T-helper 1 cell treated with Interleukin-12 subunit alpha and Interleukin-12 subunit beta and Interleukin-4 antibody, amounts not matched to agents 30 μg/mL and 1 μg/mL, for 36 hours (primary cell): ENCODE results near the gene STK39.

Experiments
- H3K27ac Mint-ChIP-seq: one replicate; pipeline ENCODE4 v1.8.0; 2021; ENCODE audit warnings: mild to moderate bottlenecking, mixed read lengths
- H3K27me3 Mint-ChIP-seq: one replicate; pipeline ENCODE4 v1.8.0; 2021; ENCODE audit warnings: low read depth, mixed read lengths
- H3K36me3 Mint-ChIP-seq: one replicate; pipeline ENCODE4 v1.8.0; 2021; ENCODE audit warnings: low read depth, mixed read lengths
- H3K4me1 Mint-ChIP-seq: one replicate; pipeline ENCODE4 v1.8.0; 2021; ENCODE audit warnings: low read depth, mixed read lengths
- H3K4me3 Mint-ChIP-seq: one replicate; pipeline ENCODE4 v1.8.0; 2021; ENCODE audit warnings: mild to moderate bottlenecking, moderate library complexity, mixed read lengths
- H3K9me3 Mint-ChIP-seq: one replicate; pipeline ENCODE4 v1.8.0; 2021; ENCODE audit warnings: mixed read lengths

The STK39 gene

DNA sequence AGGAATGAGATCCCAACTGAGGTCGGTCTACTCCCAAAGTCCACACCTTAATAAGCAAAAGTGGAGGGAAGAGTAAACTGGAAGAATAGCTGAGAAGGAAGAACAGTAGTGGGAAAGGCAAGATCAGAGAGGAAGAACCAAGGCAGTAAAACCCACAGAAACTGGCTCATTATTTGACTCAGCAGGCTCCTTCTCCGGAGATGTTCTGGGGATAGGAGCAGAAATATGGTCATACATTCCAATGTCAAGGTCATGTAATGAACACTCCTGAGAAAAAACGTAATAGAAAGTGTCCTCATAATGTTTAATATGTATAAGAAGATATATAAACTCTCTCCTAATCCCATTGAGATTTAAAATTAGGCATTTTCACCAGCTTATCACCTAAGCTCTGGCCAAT, 39.5 kb downstream of the STK39 start:
- H3K4me1 Mint-ChIP-seq = peaks cover 42% of the 10 kb centered on the region
- no peak overlapping the region for H3K27ac Mint-ChIP-seq

DNA sequence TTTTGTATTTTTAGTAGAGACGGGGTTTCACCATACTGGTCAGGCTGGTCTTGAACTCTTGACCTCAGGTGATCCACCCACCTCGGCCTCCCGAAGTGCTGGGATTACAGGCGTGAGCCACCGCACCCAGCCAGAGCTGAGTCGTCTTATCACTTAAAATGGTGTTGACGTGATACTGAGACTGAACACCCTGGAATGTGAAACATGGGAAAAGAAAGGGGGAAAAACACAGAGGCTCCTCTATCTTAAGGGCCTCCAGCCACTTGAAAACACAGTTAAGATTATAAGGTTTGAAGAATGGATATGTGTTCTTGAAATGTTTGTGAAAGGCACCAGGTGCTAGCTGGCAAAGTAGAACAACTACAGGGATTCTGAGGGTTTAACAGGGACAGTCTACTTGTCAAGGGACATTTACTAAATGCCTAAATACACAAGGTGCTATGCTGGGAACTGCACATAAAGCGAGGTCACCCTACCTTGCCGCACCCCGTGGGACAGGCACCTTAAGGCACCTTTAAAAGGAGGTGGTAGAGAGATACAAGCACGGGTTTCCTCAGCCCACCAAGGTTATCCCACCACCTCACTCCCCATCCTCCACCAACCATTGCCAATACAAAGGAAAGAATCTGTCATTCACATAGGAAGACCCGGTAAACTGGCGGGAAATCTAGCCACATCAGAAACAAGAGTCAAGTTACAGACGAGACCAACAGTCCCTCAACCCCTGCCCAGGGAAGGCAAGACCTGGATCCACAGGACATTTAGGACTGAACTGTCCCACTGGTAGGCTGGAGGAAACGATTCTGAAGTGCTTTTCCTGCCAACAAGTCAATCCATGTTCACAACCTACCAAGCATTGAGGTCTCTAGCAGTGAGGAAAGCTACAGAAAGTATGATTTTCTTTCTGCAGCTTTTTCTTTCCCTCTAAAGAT, 43.4 kb downstream of the STK39 start:
- Mint-ChIP-seq H3K36me3 (peaks cover 13% of the 10 kb centered on the region), H3K4me3 (no peak overlapping the region), H3K27me3 (no peaks in the 10 kb centered on the region), H3K9me3 (no peaks in the 10 kb centered on the region), H3K4me1 (peaks cover 15% of the 10 kb centered on the region), H3K27ac (no peak overlapping the region)

More for the DNA sequence above, 39.5 kb downstream of the STK39 start:
- H3K36me3 Mint-ChIP-seq = peaks cover 16% of the 10 kb centered on the region
- no peak overlapping the region for H3K4me3 Mint-ChIP-seq
- H3K9me3 Mint-ChIP-seq = no peaks in the 10 kb centered on the region
- no peaks in the 10 kb centered on the region for H3K27me3 Mint-ChIP-seq

DNA sequence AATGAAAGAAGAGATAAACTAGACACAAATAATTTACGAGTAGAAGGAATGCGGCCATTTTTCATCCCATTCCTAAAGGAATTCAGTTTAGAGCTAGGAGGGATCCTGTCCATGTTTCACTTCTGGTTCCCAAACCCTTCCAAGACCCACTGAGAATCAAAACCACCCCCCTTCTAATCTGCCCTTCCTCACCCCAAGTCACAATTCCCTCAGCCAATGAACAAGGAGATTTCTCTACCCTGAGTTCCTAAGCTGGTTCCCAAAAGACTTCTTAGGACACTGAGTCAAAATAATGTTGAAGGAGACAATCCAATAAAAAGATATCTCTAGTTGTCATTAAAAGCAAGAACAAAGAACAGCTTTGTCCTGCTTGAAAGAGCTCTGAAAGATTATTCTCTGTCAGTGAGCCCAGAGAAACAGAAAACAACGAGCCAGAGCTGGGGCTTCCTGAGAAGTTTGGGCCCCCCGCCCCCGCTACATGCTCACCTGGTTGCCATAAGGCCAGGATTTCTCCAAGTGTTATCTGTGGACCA, 45.7 kb downstream of the STK39 start:
- Mint-ChIP-seq H3K9me3 (no peaks in the 10 kb centered on the region), H3K27me3 (no peaks in the 10 kb centered on the region), H3K4me3 (no peak overlapping the region), H3K36me3 (peaks cover 11% of the 10 kb centered on the region), H3K4me1 (peaks cover 6% of the 10 kb centered on the region), H3K27ac (no peak overlapping the region)

DNA sequence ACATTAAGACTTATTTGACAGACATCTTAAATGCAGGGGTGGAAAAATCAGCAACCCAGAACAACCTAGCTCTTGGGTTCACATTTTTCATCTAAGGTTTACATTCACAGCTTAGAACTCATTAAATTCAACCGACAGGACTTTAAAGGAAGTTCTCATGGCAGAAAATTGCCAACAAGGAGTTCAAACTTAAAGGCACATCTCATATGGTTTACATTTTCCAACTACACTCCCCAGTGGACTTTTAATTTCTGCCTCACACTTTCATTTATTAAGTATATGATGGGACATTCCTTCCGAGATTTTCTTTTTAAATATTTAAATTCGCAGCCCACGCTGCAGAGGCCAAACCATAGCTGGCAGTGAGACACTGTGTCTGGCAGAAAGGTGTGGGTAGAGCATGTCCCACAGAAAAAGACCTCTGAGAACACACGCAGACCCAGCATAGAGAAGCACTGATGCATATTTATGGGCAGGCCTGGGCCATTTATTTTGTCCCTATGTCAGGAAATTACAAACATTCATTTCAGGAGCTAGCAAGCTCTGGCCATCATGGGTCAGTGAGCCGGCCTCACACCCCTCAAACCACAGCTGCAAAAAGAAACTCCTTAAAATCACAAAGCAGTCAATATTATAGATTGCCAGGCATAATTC, 46.3 kb downstream of the STK39 start:
- H3K27ac Mint-ChIP-seq = no peak overlapping the region

GRCh38 chr2:168198476-168199207, 48.8 kb downstream of the STK39 start:
- H3K4me1 Mint-ChIP-seq = peaks cover 24% of the 10 kb centered on the region
- no peak overlapping the region for H3K27ac Mint-ChIP-seq
- peaks cover 6% of the 10 kb centered on the region for H3K36me3 Mint-ChIP-seq
- H3K9me3 Mint-ChIP-seq = no peaks in the 10 kb centered on the region
- H3K4me3 Mint-ChIP-seq = no peak overlapping the region
- H3K27me3 Mint-ChIP-seq = no peaks in the 10 kb centered on the region

More for the DNA sequence above, 46.3 kb downstream of the STK39 start:
- Mint-ChIP-seq H3K27me3 (no peaks in the 10 kb centered on the region), H3K4me1 (peaks cover 10% of the 10 kb centered on the region), H3K36me3 (peaks cover 11% of the 10 kb centered on the region), H3K9me3 (no peaks in the 10 kb centered on the region), H3K4me3 (no peak overlapping the region)

- Mint-ChIP-seq H3K4me3 (no peak overlapping the region), H3K9me3 (no peaks in the 10 kb centered on the region), H3K27ac (peak overlapping the region; percentile 17), H3K4me1 (peaks cover 37% of the 10 kb centered on the region), H3K36me3 (no peaks in the 10 kb centered on the region), H3K27me3 (no peaks in the 10 kb centered on the region)
Measured at GRCh38 chr2:168196764-168197180, 50.6 kb downstream of the STK39 start.

DNA sequence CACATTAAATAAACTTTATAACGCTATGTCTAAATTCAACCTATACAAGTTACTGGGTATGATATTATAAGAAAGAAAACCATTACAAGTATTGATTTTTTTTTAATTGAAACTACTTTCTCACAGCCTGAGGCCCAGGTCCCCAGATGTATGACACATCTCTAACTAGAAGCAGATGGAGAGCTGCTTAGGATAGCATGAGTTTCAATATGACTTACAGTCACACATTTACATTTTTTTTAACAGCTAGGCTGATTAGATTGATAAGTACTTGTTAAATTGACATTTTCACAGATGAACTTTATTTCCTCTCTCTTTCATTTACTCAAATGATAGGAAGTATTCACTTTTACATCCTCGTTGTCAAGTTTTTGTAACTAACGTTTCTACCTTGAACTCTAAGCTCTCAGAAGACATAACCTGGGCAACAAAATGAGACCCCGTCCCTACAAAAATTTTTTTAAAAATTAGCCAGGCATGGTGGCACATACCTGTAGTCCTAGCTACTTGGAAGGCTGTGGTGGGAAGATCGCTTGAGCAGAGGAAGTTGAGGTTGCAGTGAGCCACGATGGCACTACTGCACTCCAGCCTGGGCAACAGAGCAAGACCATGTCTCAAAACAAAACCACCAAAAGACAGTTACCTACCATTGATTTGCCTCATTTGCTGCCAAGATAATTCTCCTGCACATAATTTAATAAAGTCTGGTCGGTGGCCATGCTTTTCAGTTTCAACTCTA, 52.4 kb downstream of the STK39 start:
- H3K36me3 Mint-ChIP-seq = no peaks in the 10 kb centered on the region
- H3K4me3 Mint-ChIP-seq = peak overlapping the region; percentile 68
- H3K27me3 Mint-ChIP-seq = no peaks in the 10 kb centered on the region
- no peaks in the 10 kb centered on the region for H3K9me3 Mint-ChIP-seq
- H3K27ac Mint-ChIP-seq = peak overlapping the region; percentile 89
- H3K4me1 Mint-ChIP-seq = peaks cover 44% of the 10 kb centered on the region

- Mint-ChIP-seq H3K4me1 (peaks cover 44% of the 10 kb centered on the region), H3K4me3 (peak overlapping the region; percentile 47), H3K9me3 (no peaks in the 10 kb centered on the region), H3K27ac (peak overlapping the region; percentile 65), H3K27me3 (no peaks in the 10 kb centered on the region), H3K36me3 (peaks cover 2% of the 10 kb centered on the region)
Measured at GRCh38 chr2:168192839-168193616, 54.4 kb downstream of the STK39 start.

DNA sequence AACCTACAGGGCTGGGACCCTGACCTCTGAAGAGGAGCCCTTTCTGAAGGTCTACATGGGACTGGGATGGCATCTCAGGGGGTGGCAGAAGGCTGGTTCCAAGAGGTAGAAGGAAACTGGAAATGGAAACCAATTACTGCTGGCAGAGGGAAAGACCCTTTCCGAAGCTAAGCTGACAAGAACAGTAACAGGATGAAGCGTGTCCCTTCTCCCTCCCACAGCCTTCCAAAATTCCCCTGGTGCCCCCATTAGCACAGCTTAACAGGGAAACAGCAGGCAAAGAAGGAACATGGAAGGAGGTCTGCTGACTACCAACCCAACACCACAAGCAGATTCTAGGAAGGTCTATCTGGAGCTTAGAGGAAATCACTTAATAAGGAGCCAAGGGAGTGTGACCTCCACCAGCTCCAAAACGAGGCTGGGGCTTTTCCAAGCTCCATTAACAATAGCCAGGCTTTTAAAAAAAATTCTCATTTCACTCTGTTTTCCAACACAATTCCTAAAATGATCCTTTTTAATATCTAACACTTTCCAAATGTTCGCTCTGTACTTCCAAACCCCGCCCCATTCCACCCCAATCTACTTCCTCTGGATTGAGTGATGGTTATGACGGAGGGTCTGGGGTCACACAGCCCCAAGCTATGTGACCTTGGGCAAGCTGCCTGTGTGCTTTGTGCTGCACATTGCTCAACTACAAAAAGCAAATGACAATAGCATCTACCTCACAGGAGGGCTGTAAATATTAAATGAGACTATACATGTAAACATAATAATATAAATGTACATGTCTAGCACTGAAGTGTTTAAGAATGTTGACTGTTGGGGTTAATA, 55.2 kb downstream of the STK39 start:
- H3K27me3 Mint-ChIP-seq = no peaks in the 10 kb centered on the region
- peaks cover 46% of the 10 kb centered on the region for H3K4me1 Mint-ChIP-seq
- no peaks in the 10 kb centered on the region for H3K9me3 Mint-ChIP-seq
- no peak overlapping the region for H3K27ac Mint-ChIP-seq
- peaks cover 2% of the 10 kb centered on the region for H3K36me3 Mint-ChIP-seq
- no peak overlapping the region for H3K4me3 Mint-ChIP-seq

- H3K27ac Mint-ChIP-seq = no peak overlapping the region
- peaks cover 2% of the 10 kb centered on the region for H3K36me3 Mint-ChIP-seq
- peaks cover 47% of the 10 kb centered on the region for H3K4me1 Mint-ChIP-seq
- no peaks in the 10 kb centered on the region for H3K27me3 Mint-ChIP-seq
- no peak overlapping the region for H3K4me3 Mint-ChIP-seq
- no peaks in the 10 kb centered on the region for H3K9me3 Mint-ChIP-seq
Measured at GRCh38 chr2:168190590-168191336, 56.6 kb downstream of the STK39 start.

DNA sequence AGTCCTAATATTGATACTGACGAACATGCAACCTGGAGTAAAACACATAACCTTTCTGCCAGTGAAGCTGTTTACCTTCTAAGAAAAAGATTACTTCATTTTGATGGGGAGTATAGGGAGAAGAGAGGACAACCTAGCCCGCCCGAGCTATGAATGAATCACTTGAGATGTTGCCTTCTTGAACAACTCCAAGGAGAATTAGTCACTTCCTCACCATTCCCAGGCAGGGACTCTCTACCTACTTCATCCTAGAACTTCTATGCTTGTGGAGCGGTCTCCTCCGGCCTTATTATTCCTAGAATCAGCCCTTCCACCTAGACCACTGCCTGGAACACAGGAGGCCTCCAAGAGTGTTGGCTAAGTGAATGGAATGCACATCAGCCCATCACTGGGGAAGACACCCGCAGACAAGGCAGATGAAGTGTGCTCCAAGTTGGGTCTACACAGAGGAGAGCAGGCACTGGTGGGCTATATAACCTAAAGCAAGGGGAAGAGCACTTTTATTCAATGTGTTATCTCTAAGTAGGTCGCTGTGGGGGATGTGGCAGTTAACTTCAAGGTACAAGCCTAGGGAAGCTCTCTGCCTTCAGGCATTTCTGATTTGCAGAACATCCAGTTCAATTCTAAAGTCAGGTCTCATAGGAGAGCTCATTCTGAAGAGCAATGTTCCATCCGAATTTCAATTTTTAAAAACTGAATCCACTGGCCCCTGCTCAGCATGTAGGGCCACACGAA, 57.4 kb downstream of the STK39 start:
- Mint-ChIP-seq H3K36me3 (peaks cover 2% of the 10 kb centered on the region), H3K27ac (no peak overlapping the region), H3K4me1 (peaks cover 45% of the 10 kb centered on the region), H3K9me3 (no peaks in the 10 kb centered on the region), H3K4me3 (no peak overlapping the region), H3K27me3 (no peaks in the 10 kb centered on the region)

DNA sequence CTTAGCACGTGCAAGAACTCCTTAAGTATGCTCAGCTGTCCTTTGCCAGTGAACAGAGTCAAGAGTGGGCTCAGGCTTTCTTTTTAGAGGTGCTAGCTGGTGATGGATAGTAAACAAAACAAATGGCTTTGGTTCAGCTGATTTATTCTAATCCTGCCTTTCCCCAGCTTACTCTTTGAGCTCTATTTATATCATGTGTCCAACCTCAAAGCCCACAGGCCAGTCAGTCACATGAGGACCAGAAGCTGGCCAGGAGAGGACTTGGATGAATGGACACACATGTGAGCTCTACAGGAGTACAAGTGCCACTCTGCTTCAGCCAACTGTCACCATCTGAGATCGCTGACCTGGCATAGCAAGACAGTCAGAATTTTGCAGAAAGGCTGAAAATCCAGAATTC, 59.4 kb downstream of the STK39 start:
- no peak overlapping the region for H3K4me3 Mint-ChIP-seq
- no peaks in the 10 kb centered on the region for H3K9me3 Mint-ChIP-seq
- peaks cover 37% of the 10 kb centered on the region for H3K4me1 Mint-ChIP-seq
- no peaks in the 10 kb centered on the region for H3K27me3 Mint-ChIP-seq
- peaks cover 2% of the 10 kb centered on the region for H3K36me3 Mint-ChIP-seq
- no peak overlapping the region for H3K27ac Mint-ChIP-seq
